Activated CD4-positive, alpha-beta T cell treated with anti-CD3 and anti-CD28 coated beads, Interleukin-10, Interleukin-2, amounts not matched to agents 100 ng/mL and 50 ng/mL, durations not matched to agents 16 hours and 8 hours (primary cell): ENCODE measurements around the gene PPP1R1C.

ENCODE experiments used
- DNase-seq: peaks from one replicate; pipeline ENCODE4 v3.0.0-alpha.2; 2020

The PPP1R1C gene

DNA sequence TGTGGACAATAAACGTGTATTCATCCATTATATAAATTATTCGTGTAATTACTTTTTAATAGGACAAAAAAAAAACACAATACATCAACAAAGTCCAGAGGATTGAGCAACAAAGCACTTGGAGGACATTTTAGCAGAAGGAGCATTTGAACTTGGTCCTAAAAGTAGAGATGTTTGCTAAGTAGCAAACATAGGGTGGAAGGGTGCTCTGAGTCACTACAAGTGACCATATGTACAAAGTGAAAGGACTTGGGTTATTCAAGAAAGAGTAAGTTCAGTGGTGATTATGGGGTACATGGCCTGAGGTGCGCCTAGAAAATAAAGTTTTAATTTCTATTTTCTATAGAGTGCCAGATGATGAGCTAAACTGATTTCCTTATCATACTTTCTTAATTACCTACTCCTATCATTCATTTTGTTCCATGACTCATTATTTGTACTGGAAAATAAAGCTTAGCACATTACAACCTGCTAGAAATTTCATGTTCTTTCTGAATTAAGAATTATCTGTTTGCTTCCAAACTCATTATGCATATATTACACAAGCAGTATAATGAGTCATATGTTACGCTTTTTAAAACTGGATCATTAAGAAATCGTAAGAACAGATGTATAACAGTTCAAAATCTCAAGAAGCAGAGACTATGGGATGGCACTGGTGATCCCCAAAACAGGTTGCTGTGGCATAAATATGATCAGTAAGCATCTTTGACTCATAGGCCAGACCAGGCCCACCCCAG lies 13.1 kb upstream of the PPP1R1C start:
- no peak for DNase-seq

DNA sequence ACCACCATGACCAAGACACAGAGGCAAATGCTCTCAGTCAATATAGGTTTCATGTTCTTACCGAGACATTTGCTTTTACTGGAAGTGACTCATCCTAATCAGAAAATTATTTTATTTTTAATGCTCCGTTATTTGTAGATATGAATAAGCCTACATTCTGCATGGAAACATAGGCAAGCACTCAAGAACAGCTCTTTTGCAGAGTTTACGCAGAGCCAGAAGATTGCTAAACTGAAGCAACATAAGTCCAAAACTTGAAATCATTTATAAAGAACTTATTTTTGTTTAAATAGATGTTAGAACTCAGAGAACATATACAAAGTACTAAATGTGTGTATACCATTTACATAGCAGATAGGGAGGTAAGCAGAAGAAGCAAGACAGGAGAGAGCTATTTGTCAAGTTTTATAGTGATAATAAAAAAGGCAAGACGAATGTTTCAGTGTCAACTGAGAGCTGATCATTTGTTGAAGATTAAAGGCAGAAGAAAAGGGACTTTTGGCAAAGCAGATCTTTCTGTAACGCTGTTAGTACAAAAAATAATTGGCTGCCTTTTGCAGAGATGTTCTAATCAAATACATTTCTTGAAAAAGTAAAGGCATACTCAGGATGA lies 12.4 kb upstream of the PPP1R1C start:
- no peak for DNase-seq

DNA sequence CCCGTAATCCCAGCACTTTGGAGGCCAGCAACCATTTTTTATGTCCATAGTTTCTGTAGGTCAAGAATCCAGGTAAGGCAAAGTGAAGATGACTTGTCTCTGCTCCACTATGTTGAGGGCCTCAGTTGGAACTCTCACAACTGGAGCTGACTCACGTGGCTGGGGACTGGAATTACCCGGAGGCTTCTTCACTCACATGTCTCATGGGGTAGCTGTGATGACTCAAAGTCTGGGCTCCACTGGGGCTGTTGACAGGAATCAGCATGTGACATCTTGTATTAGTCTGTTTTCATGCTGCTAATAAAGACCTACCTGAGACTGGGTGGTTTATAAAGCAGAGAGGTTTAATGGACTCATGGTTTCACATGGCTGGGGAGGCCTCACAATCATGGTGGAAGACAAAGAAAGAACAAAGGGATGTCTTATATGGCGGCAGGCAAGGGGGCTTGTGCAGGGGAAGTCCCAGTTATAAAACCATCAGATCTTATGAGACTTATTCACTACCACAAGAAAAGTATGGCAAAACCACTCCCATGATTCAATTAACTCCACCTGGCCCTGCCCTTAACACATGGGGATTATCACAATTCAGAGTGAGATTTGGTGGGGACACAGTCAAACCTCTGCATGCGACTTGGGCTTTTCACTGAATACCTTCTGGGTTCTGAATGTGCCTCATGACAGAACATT lies 7.8 kb upstream of the PPP1R1C start:
- DNase-seq: peak; percentile 8

DNA sequence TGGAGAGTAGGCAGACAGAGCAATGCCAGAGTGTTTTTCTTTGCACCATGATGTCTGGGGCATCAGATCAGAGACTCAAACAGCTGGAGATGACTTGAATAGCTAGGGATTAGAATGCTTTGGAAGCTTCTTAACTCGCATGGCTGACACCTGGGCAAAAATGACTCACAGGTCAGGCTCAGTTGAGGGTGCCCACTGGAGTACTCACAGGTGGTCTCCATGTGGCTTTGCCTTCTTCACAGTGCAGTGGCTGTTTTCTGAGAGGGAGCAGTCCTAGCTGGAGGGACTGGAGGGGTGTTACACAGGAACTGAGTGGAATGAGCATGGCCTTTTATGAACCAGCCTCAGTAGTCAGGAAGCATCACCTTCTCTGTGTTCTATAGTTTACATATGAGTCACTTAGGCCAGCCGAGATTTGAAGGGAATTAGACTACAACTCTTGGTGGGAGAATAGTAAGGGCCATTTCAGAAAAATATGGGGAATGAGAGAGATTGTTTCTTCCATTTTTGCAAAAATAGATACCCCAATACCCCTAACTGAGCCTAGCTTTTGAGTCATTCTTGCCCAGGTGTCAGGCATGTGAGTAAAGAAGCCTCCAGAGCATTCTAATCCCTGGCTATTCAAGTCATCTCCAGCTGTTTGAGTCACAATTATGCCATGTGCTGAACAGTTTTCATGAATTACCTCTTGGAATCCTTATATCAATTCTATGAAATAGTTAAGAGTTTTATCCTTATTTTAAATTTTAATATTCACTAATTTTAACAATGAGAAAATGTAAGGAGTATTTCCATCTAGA lies 7.1 kb upstream of the PPP1R1C start:
- no peak for DNase-seq

DNA sequence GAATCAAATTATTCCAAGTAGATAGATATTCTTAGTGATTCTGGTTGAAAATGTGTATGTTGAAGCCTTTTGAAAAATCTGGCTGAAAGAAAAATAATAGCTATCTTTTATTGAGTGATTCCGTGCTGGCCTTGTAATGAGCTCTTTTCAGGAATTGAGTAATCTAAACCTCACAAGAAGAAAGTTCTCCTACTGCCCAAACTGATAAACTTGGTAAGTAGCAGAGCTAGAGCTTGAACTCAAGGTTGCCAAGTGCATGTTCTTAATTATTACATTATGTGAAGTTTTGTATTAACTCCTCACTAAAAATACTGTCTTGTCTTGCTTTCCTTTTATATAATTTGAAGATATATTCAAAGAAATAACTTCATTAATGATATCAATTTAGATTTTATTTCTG lies 1.6 kb upstream of the PPP1R1C start:
- DNase-seq: no peak

- DNase-seq: no peak
These were observed 630 bp upstream of the PPP1R1C start for GRCh38 chr2:181984814-181985631.

DNA sequence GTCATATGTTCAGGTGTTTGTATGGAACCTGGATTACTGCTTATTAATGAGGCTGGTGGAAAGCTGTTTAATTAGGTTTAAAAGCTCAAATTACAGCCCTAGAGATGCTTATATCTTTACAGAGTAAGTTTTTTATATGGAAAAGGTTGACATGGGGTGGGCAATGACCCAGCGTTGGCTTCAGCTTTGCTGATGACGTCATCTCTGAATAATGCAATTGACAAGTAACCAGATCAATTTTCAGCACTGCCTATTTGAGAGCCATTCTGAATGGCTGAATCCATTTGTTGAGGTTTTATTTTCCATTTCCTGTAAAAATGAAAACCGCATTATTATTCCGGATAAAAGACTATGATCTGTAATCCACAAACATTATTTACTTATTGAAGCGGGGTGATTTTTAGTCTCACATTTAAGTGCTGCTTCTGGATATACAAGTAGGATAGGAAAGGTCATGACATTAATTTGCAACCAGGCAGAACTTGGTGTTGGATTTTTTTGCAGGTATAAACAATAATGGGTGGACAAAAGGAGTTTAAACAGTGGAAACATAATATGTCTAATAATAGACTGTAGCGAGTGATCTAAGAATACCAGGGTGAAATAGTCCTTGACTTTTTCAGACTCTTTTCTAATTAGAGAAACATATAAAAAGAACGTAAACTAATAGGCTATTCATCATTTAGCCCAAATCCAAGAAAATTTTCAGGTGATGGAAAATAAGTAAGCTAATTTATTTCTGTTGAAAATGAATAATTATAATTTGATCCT lies 2.7 kb downstream of the PPP1R1C start:
- DNase-seq: no peak

GRCh38 chr2:181989099-181989498 lies 3.4 kb downstream of the PPP1R1C start:
- DNase-seq: no peak

DNA sequence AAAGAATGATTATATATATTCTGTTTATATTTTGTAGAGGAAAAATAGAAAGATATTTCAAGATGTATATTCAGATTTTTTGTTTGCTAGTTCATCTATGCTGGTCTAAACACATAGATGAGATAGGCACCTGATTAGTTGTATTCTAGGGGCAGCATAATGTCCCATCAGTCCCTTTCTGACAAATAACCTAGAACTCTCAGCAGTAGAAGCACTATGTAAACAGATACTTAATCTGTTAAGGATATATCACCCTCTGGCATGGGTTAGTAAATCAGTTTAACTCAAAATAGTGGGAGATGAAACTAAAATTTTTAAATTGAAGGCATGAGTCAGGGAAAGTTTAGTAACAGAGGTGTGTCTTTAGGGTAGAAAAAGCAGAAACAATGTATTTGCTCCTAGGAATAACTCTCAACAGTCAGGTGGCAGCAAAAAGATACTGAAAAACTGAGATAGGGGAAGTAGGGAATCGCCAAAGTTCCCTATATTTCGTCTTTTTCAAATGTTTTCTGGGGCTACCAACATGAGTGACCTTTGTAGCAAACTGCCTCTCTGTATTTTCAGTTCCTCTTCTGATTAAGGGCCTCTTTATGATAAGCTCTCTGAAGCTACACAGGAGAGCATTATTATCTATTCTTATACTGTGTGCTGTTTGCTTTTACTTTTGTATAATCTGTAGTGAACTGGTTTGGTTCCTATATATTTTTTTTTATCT lies 5.7 kb downstream of the PPP1R1C start:
- no peak for DNase-seq

GRCh38 chr2:181992776-181993175 lies 7.1 kb downstream of the PPP1R1C start:
- peak; percentile 32 for DNase-seq

DNA sequence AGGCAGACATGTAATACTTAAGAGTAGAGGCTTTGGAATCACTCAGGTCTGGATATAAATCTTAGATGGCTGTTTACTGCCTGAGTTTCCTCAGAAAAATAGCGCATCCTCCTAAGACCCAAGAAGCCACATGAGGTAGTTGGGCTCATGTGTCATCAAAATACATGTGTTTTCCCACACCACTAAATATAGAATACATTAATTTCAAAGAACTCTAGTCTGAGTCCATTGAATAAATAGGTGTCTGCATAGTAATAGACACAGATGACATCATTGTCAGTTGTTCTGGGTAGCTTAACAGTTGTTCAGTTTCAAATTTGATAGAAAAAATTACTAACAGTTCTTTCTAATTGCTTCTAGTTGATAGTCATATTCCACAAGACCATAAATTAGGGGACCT lies 9.6 kb downstream of the PPP1R1C start:
- DNase-seq: no peak

GRCh38 chr2:181998041-181998835 lies 12.6 kb downstream of the PPP1R1C start:
- no peak for DNase-seq

- no peak for DNase-seq
These were observed 13.4 kb downstream of the PPP1R1C start for GRCh38 chr2:181998891-181999654.

DNA sequence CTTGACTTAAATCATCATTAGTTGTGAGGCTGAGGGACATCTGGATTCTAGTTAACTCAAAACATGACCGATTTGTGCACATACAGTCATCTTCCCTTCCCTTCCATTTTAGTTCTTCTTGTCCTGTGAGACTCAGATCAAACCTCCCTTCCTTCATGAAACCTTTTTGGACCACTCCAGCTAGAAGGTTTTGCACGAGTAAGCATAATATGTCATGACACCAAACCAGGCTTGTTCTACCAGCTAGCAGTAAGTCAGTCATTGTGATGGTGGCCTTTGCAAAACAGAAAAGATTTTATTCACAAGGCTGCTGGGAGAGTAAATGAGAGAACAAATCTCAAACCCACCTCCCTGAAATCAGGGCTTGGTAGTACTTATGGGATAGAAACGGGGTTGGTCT lies 14.3 kb downstream of the PPP1R1C start:
- no peak for DNase-seq

DNA sequence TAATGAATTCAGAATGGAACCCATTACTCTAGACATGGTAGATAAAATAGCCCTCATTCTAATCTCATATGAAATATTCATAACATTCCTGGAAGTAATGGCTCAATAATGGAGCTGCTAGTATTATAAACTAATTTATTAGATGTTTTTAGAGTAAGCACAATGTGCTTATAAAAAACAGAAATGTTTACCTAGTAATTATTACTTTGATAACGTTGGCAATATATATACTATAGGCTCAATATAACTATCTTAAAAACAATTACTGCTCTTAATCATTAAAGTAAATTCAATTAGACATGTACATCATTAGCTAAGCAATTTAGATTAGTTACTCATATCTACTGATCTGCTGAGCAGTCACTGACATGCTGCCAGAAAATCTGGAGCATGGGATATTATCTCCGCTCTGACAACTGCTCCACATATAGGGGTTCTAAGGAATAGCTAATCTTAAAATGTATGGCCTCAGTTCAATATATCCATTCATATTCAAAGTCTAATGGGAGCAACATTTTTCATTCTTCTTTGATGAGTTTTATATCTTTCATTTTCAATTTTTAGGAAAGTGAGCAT lies 19.4 kb downstream of the PPP1R1C start:
- no peak for DNase-seq

DNA sequence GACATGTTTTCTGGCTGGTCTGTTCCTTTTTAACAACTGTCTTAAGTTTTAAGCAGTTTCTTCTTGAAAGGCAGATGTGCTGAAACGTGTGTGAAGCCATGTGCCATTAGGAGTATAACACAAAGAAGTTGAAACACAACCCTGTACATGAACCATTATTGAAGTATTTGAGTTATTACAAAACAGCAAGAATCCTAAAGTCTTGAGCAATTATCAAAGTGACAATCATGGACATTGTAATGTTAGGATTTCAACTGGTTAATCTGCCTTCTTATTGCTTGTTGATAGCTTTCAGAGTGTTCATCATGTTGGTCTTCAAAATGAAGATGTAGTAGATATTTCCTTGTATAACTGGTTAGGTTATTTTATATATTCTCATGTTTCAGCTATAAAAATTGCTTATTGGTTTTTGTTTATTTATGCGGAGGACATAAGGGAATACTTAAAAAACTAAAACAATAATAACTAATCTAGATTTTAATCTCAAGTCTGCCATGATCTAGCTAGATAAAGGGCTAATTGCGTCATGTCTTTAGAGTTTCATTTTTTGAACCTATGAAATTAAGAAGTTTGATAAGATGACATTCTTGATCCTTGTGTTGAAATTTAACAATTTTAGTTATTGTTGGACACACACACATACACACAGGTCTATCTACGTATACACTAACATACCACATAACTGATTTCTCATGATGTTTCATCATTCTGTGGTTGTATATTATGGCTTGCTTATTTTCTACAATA lies 21.1 kb downstream of the PPP1R1C start:
- DNase-seq: no peak

- DNase-seq: no peak
These were observed 28.6 kb downstream of the PPP1R1C start for GRCh38 chr2:182014284-182014683.
